ENCODE measurements around the gene CPB1. TPM values are rescaled to one million over a fixed set of nuclear protein-coding genes. Genes with fewer than 3 reads are reported as not detected.

CPB1 gene
- total and polyA plus RNA-seq, 4 donors: 0.20 to 0.75 (median 0.57) TPM; not detected in 1

GRCh38 chr3:148809835-148810234 lies 17.8 kb upstream of the CPB1 start:
- no peak for DNase-seq (ENCODE audit: low spot score)
- no peak overlapping the region for H3K9ac ChIP-seq (ENCODE audit: low read depth in 1 of 2, low read length in 2 of 2)
- H3K27ac ChIP-seq (ENCODE audit: low read depth in 1 of 2, low read length in 2 of 2): no peak overlapping the region
- H3K4me1 ChIP-seq (ENCODE audit: control insufficient read depth in 4 of 4, insufficient read depth in 4 of 4, low read length in 3 of 4): no peaks in the 10 kb centered on the region
- no peak overlapping the region for H3K4me3 ChIP-seq (ENCODE audit: low read depth in 1 of 3, low read length in 3 of 3)
- 82% methylated on average over 2 of the region's 2 CpGs for WGBS
- no peaks in the 10 kb centered on the region for H3K9me3 ChIP-seq (ENCODE audit: control insufficient read depth in 4 of 4, low read length in 3 of 4)
- no peak for TF ChIP-seq HNF4A (conservative IDR thresholded peaks at IDR 0.05)
- TF ChIP-seq TAF1 (conservative IDR thresholded peaks at IDR 0.05): no peak
- no peak for TF ChIP-seq YY1 (IDR thresholded peaks at IDR 0.05)
- no peak for TF ChIP-seq JUND (IDR thresholded peaks at IDR 0.05)
- TF ChIP-seq REST (IDR thresholded peaks at IDR 0.05): no peak
- TF ChIP-seq ATF3 (IDR thresholded peaks at IDR 0.05): no peak
- no peak for TF ChIP-seq RXRA (IDR thresholded peaks at IDR 0.05)
- TF ChIP-seq ZBTB33 (IDR thresholded peaks at IDR 0.05): no peak
- no peak for TF ChIP-seq SP1 (IDR thresholded peaks at IDR 0.05)
- no peak for TF ChIP-seq GABPA (IDR thresholded peaks at IDR 0.05 in 1 of 2, conservative IDR thresholded peaks at IDR 0.05 in 1 of 2)
- TF ChIP-seq MAX (IDR thresholded peaks at IDR 0.05): no peak
- no peak for TF ChIP-seq CTCF (IDR thresholded peaks at IDR 0.05; ENCODE audit: low read depth, low read length, missing input control)
- no peak for TF ChIP-seq HNF4G (IDR thresholded peaks at IDR 0.05)
- no peak for TF ChIP-seq FOXA1 (IDR thresholded peaks at IDR 0.05)
- no peak for TF ChIP-seq RAD21 (IDR thresholded peaks at IDR 0.05)
- no peak for TF ChIP-seq NR2F2 (IDR thresholded peaks at IDR 0.05)
- TF ChIP-seq FOXA2 (IDR thresholded peaks at IDR 0.05): no peak
- TF ChIP-seq EGR1 (IDR thresholded peaks at IDR 0.05; ENCODE audit: low read depth in 2 of 2): no peak
- no peaks in the 10 kb centered on the region for H3K27me3 ChIP-seq (ENCODE audit: control insufficient read depth in 4 of 4, insufficient read depth in 4 of 4, low read length in 3 of 4)
- no peaks in the 10 kb centered on the region for H3K36me3 ChIP-seq (ENCODE audit: control insufficient read depth in 4 of 4, insufficient read depth in 3 of 4, low read depth in 1 of 4, low read length in 3 of 4)

Data from liver (tissue), 9 donors.